Skin of body (tissue), 2 donors: ENCODE data around the gene C12orf43. TPM values are rescaled to one million over a fixed set of nuclear protein-coding genes. Genes with fewer than 3 reads are reported as not detected.
"Not testable (repeated sequence)": the region's sequence is repeated elsewhere in the genome, so short reads cannot be mapped to it uniquely, and the experiment has no call there.

Experiments
- DNase-seq: peaks from one replicate; lab custom pipeline; 2025; lab: John Stamatoyannopoulos, UW
- total RNA-seq: library from RNA; depleted of rRNA; stranded (reverse); fragments of >200 nt; gene quantifications from one replicate; pipeline ENCODE4 v1.2.3, GENCODE V29; 2014

C12orf43 gene
- total RNA-seq = 8.2 TPM

- DNase-seq = peak; percentile 84
These were observed at the start of gene C12orf43 for GRCh38 chr12:121015825-121016766. Gene C12orf43 (minus strand): TSS chr12:121016487. CDS start chr12:121016474, 13 bp downstream.

GRCh38 chr12:121065345-121065744 lies 49.1 kb upstream of the C12orf43 start:
- no peak for DNase-seq

- DNase-seq = not testable (repeated sequence)
These were observed 48.3 kb upstream of the C12orf43 start for GRCh38 chr12:121064586-121064985.

GRCh38 chr12:121064116-121064515 lies 47.8 kb upstream of the C12orf43 start:
- DNase-seq = no peak

- no peak for DNase-seq
These were observed 46.2 kb upstream of the C12orf43 start for GRCh38 chr12:121062391-121063045.

- DNase-seq = peak; percentile 19
These were observed 45.5 kb upstream of the C12orf43 start for GRCh38 chr12:121061831-121062230.

- DNase-seq = peak; percentile 67
These were observed 44.1 kb upstream of the C12orf43 start for GRCh38 chr12:121060149-121061001.

GRCh38 chr12:121059031-121059898 lies 43.0 kb upstream of the C12orf43 start:
- no peak for DNase-seq

- DNase-seq = no peak
These were observed 41.5 kb upstream of the C12orf43 start for GRCh38 chr12:121057794-121058193.

- DNase-seq = no peak
These were observed 37.4 kb upstream of the C12orf43 start for GRCh38 chr12:121053706-121054105.

- DNase-seq = no peak
These were observed 34.4 kb upstream of the C12orf43 start for GRCh38 chr12:121050725-121051124.

GRCh38 chr12:121048442-121048841 lies 32.2 kb upstream of the C12orf43 start:
- no peak for DNase-seq

- not testable (repeated sequence) for DNase-seq
These were observed 31.1 kb upstream of the C12orf43 start for GRCh38 chr12:121047400-121047799.

GRCh38 chr12:121043067-121043466 lies 26.8 kb upstream of the C12orf43 start:
- no peak for DNase-seq

GRCh38 chr12:121038861-121039668 lies 22.8 kb upstream of the C12orf43 start, which contains the start of gene OASL:
Gene OASL (minus strand): TSS chr12:121039246. CDS start chr12:121038971, 275 bp downstream.
- DNase-seq = no peak

- DNase-seq = no peak
These were observed 20.6 kb upstream of the C12orf43 start for GRCh38 chr12:121036810-121037326.

GRCh38 chr12:121034616-121035305 lies 18.5 kb upstream of the C12orf43 start:
- no peak for DNase-seq

- DNase-seq = no peak
These were observed 17.5 kb upstream of the C12orf43 start for GRCh38 chr12:121033625-121034349.
